HG02798 (cell line): ENCODE data around the gene ASCC1.

ENCODE experiments used
- ATAC-seq: cut with Tn5 transposase; IDR thresholded peaks from one replicate; pipeline ENCODE4 v1.9.1; 2021; ENCODE audit warnings: mild to moderate bottlenecking; ENCODE audit not compliant: unreplicated experiment, poor library complexity

Gene ASCC1

GRCh38 chr10:72073708-72074573 is 142.1 kb downstream of the ASCC1 start:
- ATAC-seq = no peak

GRCh38 chr10:72072639-72073038 is 143.4 kb downstream of the ASCC1 start:
- no peak for ATAC-seq

- no peak for ATAC-seq
These were observed 144.0 kb downstream of the ASCC1 start for GRCh38 chr10:72072046-72072445.

GRCh38 chr10:72069751-72070526 is 146.1 kb downstream of the ASCC1 start:
- no peak for ATAC-seq

- ATAC-seq = no peak
These were observed 147.1 kb downstream of the ASCC1 start for GRCh38 chr10:72068901-72069446.

- ATAC-seq = no peak
These were observed 147.8 kb downstream of the ASCC1 start for GRCh38 chr10:72068126-72068765.

- ATAC-seq = no peak
These were observed 148.5 kb downstream of the ASCC1 start for GRCh38 chr10:72067463-72068125.

- no peak for ATAC-seq
These were observed 149.5 kb downstream of the ASCC1 start for GRCh38 chr10:72066318-72067284.

GRCh38 chr10:72065439-72066025 is 150.5 kb downstream of the ASCC1 start:
- ATAC-seq = no peak

- no peak for ATAC-seq
These were observed 152.2 kb downstream of the ASCC1 start for GRCh38 chr10:72063703-72064391.

GRCh38 chr10:72062832-72063702 is 153.0 kb downstream of the ASCC1 start:
- ATAC-seq = no peak

GRCh38 chr10:72062382-72062781 is 153.7 kb downstream of the ASCC1 start:
- ATAC-seq = no peak

- no peak for ATAC-seq
These were observed 154.1 kb downstream of the ASCC1 start for GRCh38 chr10:72061930-72062329.

- ATAC-seq = no peak
These were observed 154.6 kb downstream of the ASCC1 start for GRCh38 chr10:72061491-72061890.

GRCh38 chr10:72059843-72060822 is 155.9 kb downstream of the ASCC1 start:
- ATAC-seq = no peak
